ENCODE measurements around the gene GTF2H4.

Gene GTF2H4

DNA sequence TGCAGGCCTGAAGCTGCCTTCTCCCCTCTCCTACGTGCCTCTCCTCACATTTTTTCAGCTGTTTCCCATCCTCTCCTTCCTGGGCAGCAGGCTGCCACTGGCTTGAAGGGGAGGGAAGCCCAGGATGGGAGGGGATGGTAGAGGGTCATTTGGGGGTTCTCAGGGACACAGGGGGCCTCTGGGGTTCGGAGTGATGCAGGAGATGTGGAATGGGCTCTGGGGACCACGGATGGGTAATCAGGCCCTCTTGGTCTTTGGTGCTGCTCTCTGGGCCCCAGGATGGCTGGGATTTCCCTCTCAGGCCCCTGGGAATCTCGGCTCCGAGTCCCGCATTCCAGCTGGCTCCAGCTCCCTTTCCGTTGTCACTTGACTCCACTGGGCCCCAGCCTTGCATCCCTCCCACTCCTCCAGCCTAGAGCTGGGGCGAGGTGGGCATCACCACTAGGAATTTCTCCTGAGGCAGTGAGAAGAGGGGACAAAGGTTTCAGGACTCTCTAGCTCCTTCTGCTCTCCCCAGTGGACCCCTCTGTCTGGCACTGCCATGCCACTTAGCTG, 25.7 kb upstream of the GTF2H4 start:
- no peak for DNase-seq

DNA sequence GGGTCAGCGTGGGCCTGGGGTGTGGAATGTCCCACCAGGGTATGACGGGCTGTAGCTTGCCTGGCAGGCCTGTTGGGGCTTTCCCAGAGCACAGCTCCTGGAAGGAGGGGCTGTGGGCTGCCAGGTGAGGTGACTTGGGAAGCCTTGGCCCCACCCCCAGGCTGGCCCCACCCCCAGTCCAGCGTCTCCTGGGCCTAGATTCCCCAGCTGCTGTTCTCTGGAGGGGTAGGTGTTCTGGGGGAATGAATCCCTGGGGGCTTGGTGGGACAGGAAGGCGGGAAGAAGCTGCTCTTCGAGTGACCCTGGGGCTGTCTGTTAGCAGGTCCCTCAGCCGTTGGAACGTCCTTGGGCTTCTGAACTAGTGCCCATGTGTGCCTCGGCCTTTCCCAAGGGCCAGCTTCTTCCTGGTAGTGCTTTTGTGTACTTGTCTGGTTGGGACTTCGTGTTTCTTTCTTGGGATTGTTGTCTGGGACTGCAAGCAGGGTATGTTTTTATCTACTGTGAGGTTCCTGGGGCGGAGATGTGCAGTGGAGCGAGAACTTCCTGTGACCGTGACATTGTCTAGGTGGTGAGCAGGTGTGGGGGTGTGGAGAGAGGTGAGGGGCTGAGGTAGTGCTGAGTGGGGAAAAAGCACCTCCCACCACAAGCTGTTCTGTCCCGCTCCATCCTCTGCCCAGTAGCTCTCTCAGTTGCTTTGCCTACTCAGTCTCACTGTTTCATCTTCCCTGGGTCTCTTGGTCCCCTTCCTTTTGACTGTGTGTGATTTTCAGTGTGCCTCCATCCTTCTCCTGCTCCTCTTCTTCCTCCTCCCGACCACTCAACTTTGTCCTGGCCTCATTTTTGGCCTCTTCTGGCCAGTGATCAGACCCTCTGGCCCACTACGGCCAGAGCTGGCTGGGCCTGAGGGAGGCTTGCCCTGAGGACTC, 25.0 kb upstream of the GTF2H4 start:
- peak; percentile 78 for DNase-seq

DNA sequence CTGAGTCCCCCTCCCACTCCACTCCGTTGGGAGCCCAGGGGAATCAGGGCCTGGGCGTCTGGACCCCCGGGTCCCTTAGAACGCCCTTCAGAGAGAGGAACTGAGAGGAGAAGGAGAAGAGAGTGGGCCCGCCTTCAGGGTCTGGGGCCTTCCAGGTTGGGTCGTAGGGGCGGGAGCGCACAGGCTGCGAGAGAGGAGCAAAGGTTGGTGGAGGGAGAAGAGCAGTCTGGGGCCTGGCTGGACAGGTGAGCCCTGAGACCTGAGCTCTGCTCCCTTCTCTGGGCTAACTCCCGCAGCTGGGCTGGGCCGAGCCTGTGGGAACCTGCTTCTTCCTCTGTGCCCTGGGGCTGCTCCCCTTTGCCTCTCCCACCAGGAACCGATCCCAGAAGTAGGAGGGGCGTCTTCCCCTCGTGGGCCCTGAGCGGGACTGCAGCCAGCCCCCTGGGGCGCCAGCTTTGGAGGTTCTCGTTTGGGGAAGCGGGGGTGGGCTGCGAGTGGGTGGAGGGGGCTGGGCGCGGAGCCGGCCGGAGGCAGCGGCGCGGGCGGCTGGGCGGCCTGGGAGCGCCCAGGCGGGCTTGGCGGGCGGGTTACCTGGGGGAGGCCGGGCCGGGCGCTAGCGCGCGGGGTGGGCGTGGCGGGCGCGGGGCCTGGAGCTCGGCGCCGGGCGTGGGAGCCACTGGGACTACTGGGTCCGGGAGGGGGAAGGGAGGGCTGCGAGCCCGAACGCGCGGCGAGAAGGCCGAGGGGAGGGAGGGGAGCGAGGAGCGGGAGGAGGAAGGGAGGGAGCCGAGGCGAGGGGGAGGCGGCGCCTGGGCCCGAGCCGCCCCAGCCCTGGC, 24.1 kb upstream of the GTF2H4 start, which contains the start of gene DDR1:
Gene DDR1, plus strand, starts transcription at position 835 of the 836 bp plus-strand sequence. CDS start 4,211 bp downstream, outside the sequence.
- peak; percentile 77 for DNase-seq

DNA sequence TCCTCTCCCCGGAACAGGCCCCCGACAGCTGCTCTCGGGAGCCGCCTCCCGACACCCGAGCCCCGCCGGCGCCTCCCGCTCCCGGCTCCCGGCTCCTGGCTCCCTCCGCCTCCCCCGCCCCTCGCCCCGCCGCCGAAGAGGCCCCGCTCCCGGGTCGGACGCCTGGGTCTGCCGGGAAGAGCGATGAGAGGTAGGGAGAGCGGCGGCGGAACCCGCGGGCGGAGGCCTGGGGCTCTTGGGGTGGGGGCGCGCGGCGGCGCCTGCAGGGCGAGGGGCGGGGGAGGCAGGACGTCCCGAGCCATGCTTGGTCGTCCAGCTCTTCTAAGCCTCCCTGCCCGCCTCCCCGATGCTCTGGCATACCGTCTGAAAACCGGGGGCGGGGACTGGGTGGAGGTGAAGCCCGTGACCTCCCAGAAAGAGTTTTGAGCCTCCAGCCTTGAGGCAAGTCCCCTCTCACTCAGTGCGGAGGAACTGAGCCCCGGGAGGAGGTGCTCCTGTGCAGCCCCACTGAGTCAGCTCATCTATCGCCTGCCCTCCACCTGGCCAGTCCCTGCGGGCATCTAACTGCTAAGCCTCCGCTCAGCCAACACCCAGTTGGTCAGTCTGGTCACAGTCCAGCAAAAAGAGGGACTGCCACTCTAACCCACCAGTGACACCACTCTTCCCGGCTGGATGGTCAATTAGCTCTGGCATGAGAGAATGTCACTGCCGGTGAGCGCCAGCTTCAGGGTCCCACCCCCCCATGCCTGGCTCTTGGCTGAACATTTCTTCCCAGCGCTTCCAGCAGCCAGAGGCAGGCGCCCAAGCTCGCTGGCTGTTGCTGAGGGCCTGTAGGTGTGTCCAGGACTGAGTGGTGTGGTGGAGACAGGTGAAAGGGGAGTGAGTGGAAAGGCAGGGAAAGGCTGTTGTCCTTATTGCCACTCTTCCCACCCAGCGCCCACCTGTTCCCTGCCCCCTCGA, 23.2 kb upstream of the GTF2H4 start:
- DNase-seq: peak; percentile 71

- no peak for DNase-seq
These were observed 22.5 kb upstream of the GTF2H4 start for GRCh38 chr6:30885481-30885998.

- DNase-seq: peak; percentile 60
These were observed 21.8 kb upstream of the GTF2H4 start for GRCh38 chr6:30885999-30886896.

GRCh38 chr6:30886897-30887255, 21.1 kb upstream of the GTF2H4 start:
- no peak for DNase-seq

- DNase-seq: no peak
These were observed 19.8 kb upstream of the GTF2H4 start for GRCh38 chr6:30887901-30888815.

- no peak for DNase-seq
These were observed 19.1 kb upstream of the GTF2H4 start for GRCh38 chr6:30888816-30889495.

DNA sequence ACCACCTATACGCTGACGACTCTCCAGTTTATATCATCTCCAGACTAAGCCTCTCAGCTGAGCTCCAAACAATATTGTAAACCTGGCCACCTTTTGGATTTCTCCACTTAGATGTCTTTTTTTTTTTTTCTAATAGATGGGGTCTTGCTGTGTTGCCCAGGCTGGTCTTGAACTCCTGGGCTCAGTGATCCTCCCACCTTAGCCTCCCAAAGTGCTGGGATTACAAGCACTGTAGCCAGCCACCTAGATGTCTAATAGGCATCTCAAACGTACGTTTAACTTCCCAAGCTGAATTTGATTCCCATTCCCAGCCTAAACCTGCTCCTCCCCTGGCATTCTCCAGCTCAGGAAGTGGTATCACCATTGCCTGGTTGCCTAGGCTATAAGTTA, 18.5 kb upstream of the GTF2H4 start:
- no peak for DNase-seq

- no peak for DNase-seq
These were observed 17.9 kb upstream of the GTF2H4 start for GRCh38 chr6:30889921-30890645.

- no peak for DNase-seq
These were observed 17.2 kb upstream of the GTF2H4 start for GRCh38 chr6:30890646-30891449.

GRCh38 chr6:30891450-30891723, 16.6 kb upstream of the GTF2H4 start:
- DNase-seq: no peak

DNA sequence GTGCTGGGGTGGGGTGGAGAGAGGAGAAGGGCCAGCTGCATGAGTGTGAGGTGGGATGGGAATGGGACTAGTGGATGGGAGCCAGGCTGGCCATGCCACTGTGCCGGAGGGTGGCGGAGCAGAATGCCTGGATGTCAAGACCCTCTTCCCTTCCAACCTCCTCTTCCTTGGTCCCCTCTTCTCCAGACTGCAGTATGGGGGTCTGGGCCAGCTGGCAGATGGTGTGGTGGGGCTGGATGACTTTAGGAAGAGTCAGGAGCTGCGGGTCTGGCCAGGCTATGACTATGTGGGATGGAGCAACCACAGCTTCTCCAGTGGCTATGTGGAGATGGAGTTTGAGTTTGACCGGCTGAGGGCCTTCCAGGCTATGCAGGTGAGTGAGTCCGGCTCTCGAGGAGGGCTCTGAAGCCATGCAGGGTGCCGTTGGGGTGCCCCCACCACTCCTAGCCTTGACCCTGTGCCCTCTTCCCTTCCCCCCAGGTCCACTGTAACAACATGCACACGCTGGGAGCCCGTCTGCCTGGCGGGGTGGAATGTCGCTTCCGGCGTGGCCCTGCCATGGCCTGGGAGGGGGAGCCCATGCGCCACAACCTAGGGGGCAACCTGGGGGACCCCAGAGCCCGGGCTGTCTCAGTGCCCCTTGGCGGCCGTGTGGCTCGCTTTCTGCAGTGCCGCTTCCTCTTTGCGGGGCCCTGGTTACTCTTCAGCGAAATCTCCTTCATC, 16.0 kb upstream of the GTF2H4 start:
- DNase-seq: no peak

- no peak for DNase-seq
These were observed 14.9 kb upstream of the GTF2H4 start for GRCh38 chr6:30893001-30893591.

DNA sequence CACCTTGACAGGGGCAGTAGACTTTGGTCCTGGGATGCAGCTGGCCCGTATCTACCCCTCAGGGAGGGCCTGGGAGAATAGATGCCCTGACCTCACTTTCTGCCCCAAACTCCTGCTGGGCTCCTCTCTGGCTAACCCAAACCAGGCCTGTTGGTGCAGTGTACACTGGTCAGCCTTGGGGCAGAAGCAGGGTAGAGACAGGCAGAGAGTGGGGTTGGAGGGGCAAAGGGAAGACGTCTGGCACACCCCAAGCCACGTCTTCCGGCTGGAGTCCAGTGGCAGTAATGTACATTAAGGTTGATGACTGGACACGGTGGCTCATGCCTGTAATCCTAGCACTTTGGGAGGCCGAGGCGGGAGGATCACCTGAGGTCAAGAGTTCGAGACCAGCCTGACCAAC, 14.3 kb upstream of the GTF2H4 start:
- no peak for DNase-seq
